Progenitor cell of endocrine pancreas (in vitro differentiated cells): ENCODE data around the gene DSN1. TPM values are rescaled to one million over a fixed set of nuclear protein-coding genes. Genes with fewer than 3 reads are reported as not detected.
A peak's percentile ranks its signal among the peaks of the same experiment; 100 is the strongest.

ENCODE experiments used
- DNase-seq: peaks from one replicate; pipeline ENCODE4 v3.0.0; 2021; ENCODE audit warnings: low spot score; ENCODE audit not compliant: unreplicated experiment
- H3K27ac Mint-ChIP-seq: 2 replicates; pipeline ENCODE4 v1.8.0; 2021; ENCODE audit warnings: mild to moderate bottlenecking, moderate library complexity, mixed read lengths
- H3K27me3 Mint-ChIP-seq: 2 replicates; pipeline ENCODE4 v1.8.0; 2021; ENCODE audit warnings: mixed read lengths
- H3K36me3 Mint-ChIP-seq: 2 replicates; pipeline ENCODE4 v1.8.0; 2022; ENCODE audit warnings: mixed read lengths; ENCODE audit not compliant: insufficient read depth
- H3K4me1 Mint-ChIP-seq: 2 replicates; pipeline ENCODE4 v1.8.0; 2021; ENCODE audit warnings: low read depth, mixed read lengths
- H3K4me3 Mint-ChIP-seq: 2 replicates; pipeline ENCODE4 v1.8.0; 2021; ENCODE audit warnings: low read depth, mild to moderate bottlenecking, moderate library complexity, mixed read lengths
- H3K9me3 Mint-ChIP-seq: 2 replicates; pipeline ENCODE4 v1.8.0; 2021; ENCODE audit warnings: low read depth, mixed read lengths
- total RNA-seq: library from RNA; stranded (reverse); gene quantifications from 2 replicates; pipeline ENCODE4 v1.2.1, GENCODE V29; 2021
- TF ChIP-seq, protein P1 (sequence below): fragments of 200-600 bp; sonication (generic); IDR thresholded peaks from one replicate; pipeline ENCODE4 v1.5.0; 2021; ENCODE audit warnings: antibody characterized with exemption, mild to moderate bottlenecking; ENCODE audit not compliant: unreplicated experiment

DSN1 gene
- total RNA-seq, 1 donor from 2014 or later, result 17.5 TPM

DNA sequence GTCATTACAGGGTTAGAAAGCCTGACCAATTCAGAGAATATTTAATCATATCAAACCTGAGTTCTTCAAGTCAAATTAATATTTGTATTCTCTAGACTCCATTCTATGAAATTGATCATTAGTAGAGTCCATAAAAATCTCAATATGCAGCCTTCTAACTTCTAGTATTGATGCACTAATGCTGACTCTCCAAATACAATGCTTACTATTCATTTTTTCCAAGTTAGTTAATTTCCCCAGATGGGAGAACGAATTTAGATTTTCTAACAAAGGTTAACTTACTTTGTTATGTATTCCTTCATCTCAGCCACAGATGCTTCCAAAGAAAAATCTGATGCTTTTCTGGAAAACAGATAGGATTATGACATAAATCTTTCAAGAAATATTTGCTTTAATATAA is 15.3 kb downstream of the DSN1 start:
- DNase-seq, result no peak
- Mint-ChIP-seq H3K9me3 (no peaks in the 10 kb centered on the region), H3K27ac (no peak overlapping the region), H3K36me3 (no peaks in the 10 kb centered on the region), H3K4me3 (no peak overlapping the region), H3K4me1 (no peaks in the 10 kb centered on the region), H3K27me3 (no peaks in the 10 kb centered on the region)
- TF ChIP-seq, protein P1, sequence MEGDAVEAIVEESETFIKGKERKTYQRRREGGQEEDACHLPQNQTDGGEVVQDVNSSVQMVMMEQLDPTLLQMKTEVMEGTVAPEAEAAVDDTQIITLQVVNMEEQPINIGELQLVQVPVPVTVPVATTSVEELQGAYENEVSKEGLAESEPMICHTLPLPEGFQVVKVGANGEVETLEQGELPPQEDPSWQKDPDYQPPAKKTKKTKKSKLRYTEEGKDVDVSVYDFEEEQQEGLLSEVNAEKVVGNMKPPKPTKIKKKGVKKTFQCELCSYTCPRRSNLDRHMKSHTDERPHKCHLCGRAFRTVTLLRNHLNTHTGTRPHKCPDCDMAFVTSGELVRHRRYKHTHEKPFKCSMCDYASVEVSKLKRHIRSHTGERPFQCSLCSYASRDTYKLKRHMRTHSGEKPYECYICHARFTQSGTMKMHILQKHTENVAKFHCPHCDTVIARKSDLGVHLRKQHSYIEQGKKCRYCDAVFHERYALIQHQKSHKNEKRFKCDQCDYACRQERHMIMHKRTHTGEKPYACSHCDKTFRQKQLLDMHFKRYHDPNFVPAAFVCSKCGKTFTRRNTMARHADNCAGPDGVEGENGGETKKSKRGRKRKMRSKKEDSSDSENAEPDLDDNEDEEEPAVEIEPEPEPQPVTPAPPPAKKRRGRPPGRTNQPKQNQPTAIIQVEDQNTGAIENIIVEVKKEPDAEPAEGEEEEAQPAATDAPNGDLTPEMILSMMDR, result no peak

DNA sequence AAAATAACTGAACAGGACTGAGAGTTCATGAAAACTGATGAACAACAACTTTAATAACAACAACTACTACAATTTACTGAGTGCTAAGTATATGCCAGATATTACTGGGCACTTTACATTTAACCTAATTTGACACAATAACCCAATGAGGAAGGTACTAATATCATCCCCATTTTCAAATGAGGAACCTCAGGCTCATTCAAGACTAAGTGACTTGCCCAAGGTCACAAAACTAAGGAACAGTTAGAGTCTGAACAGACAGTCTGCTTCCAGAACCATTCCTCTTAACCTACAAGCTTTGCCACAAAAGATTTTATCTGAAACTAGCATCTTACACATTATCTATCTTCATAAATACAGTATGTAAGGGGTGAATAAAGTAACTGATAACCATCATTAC is 17.1 kb downstream of the DSN1 start:
- no peak overlapping the region for H3K27ac Mint-ChIP-seq
- H3K36me3 Mint-ChIP-seq, result peaks cover 3% of the 10 kb centered on the region
- TF ChIP-seq, protein P1, result no peak
- H3K4me1 Mint-ChIP-seq, result no peaks in the 10 kb centered on the region
- DNase-seq, result no peak
- no peaks in the 10 kb centered on the region for H3K9me3 Mint-ChIP-seq
- H3K4me3 Mint-ChIP-seq, result no peak overlapping the region
- no peaks in the 10 kb centered on the region for H3K27me3 Mint-ChIP-seq

DNA sequence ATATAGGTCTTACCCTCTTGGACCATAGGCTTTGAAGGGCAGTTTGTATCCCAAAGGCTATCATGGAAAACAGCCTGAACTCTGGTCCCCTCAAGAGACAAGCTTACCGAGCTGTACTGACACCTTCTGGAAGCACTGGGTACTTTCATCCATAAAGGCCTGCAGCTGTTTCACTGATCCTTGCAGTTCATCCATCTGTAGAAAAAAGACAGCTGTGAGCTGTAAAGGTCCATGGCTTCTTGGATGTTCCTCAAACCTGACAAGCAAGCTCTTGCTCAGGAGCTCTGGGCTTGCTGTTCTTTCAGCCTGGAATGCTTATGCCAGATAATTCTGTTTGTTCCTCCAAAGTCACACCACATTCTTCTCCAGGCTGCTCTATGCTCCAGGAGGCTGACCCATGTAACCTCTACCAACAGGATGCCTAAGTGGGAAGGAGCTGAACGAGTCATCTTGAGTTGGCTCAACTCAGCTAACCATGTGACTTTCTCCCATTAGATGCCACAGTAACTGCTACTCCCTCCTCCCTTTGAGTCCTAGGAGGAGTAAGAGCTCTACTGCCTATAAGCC is 18.8 kb downstream of the DSN1 start:
- H3K27ac Mint-ChIP-seq, result no peak overlapping the region
- peak; percentile 23 for DNase-seq
- H3K27me3 Mint-ChIP-seq, result no peaks in the 10 kb centered on the region
- peaks cover 3% of the 10 kb centered on the region for H3K36me3 Mint-ChIP-seq
- H3K4me3 Mint-ChIP-seq, result no peak overlapping the region
- H3K9me3 Mint-ChIP-seq, result no peaks in the 10 kb centered on the region
- no peaks in the 10 kb centered on the region for H3K4me1 Mint-ChIP-seq
- TF ChIP-seq, protein P1, result peak; percentile 72

GRCh38 chr20:36752582-36752981 is 21.0 kb downstream of the DSN1 start:
- no peak for DNase-seq
- TF ChIP-seq, protein P1, result no peak
- no peaks in the 10 kb centered on the region for H3K9me3 Mint-ChIP-seq
- no peaks in the 10 kb centered on the region for H3K27me3 Mint-ChIP-seq
- no peak overlapping the region for H3K4me3 Mint-ChIP-seq
- peaks cover 3% of the 10 kb centered on the region for H3K36me3 Mint-ChIP-seq
- H3K27ac Mint-ChIP-seq, result no peak overlapping the region
- no peaks in the 10 kb centered on the region for H3K4me1 Mint-ChIP-seq

DNA sequence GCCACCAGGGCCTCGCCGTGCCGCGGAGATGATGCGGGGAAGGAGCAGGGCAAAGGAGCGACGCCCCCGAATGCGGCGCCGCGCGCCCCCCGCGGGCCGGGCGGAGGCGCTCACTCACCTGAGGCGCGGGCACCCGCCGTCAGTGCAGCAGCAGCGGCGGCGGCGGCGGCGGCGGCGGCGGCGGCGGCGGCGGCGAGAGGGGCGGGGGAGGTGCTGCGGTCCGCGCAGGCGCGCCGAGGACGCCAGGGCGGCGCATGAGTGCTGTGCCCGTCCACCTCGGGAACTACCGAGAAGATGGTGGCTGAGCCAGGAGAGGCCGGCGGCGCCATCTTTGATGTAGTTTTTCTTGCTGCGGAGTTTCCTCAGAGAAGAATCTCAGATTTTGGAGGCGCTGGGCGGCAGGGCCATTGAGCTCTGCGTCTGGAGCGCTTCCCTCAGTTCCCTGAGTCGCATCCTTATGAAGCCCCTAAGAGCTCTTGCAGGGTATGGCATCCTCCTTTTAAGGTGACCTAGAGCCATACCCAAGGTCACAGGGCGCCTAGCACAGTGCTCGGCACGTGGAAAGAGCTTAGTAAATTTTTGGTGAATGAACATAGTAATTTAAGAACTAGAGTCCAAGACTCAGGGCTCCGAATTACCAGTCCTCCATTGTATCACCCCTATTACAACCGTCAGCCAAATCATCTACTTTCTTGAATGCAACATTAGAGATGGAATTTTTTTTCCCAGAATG is 27.5 kb downstream of the DSN1 start, which contains the start of gene NDRG3:
Gene NDRG3, minus strand, starts transcription at position 164 of the 733 bp plus-strand sequence. CDS start 24,355 bp downstream, outside the sequence.
- DNase-seq, result peak; percentile 82
- Mint-ChIP-seq H3K4me3 (peak within 1 kb of the TSS; percentile 89), H3K36me3 (no peaks in the 10 kb centered on the region), H3K9me3 (no peaks in the 10 kb centered on the region), H3K27me3 (no peaks in the 10 kb centered on the region), H3K27ac (peak within 1 kb of the TSS; percentile 93), H3K4me1 (peaks cover 7% of the 10 kb centered on the region)
- TF ChIP-seq, protein P1, result peak; percentile 31
